Dermis blood vessel endothelial cell (primary cell): ENCODE data around the gene ARFGEF3. TPM values are rescaled to one million over a fixed set of nuclear protein-coding genes. Genes with fewer than 3 reads are reported as not detected.
"Not testable (repeated sequence)": the region's sequence is repeated elsewhere in the genome, so short reads cannot be mapped to it uniquely, and the experiment has no call there.

ENCODE experiments used
- DNase-seq: peaks from one replicate; pipeline ENCODE4 v3.0.0; 2010
- total RNA-seq: library from RNA; depleted of rRNA; stranded (reverse); fragments of >200 nt; gene quantifications from 2 replicates; pipeline ENCODE4 v1.2.3, GENCODE V29; 2014

Gene ARFGEF3
- total RNA-seq, 1 donor from 2014 or later, result 2.0 TPM

DNA sequence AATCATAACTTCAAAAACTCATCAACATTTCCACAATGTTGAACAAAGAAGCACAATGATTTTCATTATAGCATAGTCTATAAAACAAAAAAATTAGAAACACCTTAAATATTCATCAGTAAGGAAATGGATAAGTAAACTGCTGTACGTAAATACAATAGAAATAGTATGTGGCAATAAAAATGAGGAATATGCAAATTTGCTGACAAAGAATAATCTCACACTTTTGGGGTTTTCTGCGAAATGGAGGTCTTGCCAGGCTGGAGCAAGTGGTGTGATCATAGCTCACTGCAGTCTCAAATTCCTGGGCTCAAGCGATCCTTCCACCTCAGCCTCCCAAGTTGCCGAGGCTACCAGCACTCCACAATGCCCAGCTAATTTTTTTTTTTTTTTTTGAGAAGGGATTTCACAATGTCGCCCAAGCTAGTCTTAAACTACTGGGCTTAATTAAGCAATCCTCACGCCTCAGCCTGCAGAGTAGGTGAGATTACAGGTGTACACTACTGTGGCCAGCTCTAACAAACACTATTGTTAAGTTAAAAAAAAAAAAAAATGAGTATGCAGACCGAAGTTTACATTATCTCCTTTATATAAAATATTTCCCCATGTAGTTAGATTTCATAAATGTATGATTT lies 157.1 kb downstream of the ARFGEF3 start:
- no peak for DNase-seq

DNA sequence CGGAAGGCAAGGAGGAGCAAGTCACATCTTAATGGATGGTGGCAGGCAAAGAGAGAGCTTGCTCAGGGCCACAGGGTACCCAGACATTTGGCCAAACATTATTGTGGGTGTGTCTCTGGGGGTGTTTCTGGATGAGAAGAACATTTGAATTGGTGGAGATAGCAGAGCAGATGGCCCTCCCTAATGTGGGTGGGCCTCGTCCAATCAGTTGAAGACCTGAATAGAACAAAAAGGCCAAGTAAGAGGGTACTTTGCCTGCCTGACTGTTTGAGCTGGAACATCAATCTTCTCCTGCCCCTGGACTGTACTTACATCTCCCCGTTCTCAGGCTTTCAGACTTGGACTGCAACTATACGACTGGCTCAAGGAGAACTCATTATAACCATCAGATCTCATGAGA lies 160.2 kb downstream of the ARFGEF3 start:
- DNase-seq, result no peak

DNA sequence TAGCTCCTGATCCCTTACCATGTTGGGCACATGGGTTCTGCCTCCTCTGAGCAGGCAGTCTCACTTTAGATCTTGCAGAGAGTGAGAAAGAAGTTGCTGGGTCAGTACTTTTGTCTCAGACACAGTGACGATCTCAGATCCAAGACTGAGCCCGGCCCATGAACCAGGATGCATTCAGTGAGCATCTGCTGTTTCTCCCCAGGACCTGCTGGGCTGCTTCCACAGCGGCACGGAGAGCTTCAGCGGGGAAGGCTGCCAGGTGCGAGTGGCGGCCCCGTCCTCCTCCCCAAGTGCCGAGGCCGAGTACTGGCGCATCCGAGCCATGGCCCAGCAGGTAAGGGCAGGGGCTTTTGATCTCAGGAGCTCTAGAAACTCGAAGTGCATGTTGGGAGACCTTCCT lies 162.1 kb downstream of the ARFGEF3 start:
- DNase-seq, result no peak

DNA sequence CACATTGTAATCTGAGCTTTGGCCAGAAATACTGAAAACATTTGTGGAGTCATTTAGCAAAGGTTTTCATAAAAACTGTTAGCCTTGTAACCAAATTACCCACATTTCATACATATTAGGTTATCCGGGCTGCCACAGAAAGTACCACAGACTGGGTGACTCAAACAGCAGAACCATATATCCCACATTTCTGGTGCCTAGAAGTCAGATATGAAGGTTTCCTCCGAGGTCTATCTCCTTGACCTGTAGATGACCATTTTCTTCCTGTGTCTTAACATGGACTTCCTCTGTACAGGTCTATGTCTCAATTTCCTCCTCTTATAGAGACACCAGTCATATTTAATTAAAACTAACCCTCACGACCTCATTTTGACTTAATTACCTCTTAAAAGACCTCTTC lies 166.5 kb downstream of the ARFGEF3 start:
- no peak for DNase-seq

DNA sequence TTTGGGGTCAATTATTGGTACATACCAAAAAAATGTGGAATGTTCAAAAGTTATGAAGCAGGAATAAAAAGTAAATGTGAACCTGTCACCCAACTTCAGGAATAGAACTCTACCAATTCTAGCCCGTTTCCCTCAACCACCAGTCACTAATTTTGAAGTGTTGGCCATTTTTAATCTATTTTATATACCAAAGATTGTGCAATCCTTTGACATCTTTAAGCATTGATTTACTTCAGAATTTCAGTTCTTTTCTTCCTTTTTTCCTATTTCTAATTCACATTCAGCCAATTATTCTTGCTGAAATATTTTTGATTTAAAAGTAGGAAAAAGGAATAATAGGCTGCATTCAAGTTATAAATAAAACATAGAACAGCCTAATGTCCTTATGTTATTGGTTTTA lies 169.0 kb downstream of the ARFGEF3 start:
- no peak for DNase-seq

DNA sequence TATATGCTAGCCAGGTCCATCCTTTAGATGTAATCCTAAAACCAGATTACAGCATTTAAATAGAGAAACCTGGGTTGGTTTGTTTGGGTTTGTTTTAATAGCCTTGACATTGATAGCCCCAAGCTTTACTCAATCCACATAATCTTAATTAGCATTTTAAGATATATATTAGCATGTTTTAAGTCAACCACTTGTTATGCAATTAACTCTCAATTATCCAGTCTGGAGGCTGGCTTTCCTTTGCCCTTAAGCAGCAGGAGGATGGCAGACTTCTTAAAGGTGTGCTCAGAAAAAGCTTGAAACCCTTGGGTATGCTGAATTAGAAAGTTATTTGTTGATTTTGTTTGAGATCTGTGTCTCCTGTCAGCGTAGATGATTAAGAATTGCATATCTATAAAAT lies 169.7 kb downstream of the ARFGEF3 start:
- no peak for DNase-seq

DNA sequence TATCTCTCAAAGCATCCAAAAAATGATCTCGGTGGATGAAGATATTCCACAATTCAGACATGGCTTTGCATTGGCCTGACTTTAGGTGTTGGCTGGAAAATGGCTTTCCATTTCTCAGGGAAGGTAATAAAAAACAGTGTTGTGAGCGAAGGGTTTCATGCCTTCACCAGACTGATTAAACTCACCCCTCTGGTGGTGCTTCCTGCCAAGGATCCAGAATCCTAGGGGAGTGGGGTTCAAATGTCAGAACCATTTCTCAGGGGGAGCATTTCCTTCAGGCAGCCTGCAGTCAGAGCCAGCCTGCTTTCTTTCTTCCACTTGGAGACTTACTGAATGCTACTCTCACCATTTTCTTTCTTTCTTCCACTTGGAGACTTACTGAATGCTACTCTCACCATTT lies 170.2 kb downstream of the ARFGEF3 start:
- no peak for DNase-seq

DNA sequence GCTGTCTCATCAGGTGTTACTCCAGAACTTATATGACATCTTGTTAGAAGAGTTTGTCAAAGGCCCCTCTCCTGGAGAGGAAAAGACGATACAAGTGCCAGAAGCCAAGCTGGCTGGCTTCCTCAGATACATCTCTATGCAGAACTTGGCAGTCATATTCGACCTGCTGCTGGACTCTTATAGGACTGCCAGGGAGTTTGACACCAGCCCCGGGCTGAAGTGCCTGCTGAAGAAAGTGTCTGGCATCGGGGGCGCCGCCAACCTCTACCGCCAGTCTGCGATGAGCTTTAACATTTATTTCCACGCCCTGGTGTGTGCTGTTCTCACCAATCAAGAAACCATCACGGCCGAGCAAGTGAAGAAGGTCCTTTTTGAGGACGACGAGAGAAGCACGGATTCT lies 172.3 kb downstream of the ARFGEF3 start:
- no peak for DNase-seq

DNA sequence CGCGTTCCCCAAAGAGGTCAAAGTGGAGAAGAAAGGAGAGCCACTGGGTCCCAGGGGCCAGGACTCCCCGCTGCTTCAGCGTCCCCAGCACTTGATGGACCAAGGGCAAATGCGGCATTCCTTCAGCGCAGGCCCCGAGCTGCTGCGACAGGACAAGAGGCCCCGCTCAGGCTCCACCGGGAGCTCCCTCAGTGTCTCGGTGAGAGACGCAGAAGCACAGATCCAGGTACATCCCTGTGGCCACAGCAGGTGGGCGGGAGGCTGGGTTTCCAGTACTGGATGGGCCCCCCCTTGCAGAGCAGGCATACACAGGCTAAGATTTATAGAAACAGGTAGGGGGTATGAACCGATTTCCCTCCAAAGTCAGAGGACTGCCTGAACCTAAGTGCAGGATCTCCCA lies 173.2 kb downstream of the ARFGEF3 start:
- no peak for DNase-seq

DNA sequence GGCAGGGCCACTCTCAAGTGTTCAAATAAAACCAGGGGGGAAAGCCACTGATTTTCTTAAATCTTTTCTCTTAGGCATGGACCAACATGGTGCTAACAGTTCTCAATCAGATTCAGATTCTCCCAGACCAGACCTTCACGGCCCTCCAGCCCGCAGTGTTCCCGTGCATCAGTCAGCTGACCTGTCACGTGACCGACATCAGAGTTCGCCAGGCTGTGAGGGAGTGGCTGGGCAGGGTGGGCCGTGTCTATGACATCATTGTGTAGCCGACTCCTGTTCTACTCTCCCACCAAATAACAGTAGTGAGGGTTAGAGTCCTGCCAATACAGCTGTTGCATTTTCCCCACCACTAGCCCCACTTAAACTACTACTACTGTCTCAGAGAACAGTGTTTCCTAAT lies 174.5 kb downstream of the ARFGEF3 start:
- DNase-seq, result no peak

DNA sequence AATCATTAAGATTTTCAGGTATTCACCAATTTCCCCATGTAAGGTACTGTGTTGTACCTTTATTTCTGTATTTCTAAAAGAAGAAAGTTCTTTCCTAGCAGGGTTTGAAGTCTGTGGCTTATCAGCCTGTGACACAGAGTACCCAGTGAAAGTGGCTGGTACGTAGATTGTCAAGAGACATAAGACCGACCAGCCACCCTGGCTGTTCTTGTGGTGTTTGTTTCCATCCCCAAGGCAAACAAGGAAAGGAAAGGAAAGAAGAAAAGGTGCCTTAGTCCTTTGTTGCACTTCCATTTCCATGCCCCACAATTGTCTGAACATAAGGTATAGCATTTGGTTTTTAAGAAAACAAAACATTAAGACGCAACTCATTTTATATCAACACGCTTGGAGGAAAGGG lies 175.3 kb downstream of the ARFGEF3 start:
- no peak for DNase-seq

DNA sequence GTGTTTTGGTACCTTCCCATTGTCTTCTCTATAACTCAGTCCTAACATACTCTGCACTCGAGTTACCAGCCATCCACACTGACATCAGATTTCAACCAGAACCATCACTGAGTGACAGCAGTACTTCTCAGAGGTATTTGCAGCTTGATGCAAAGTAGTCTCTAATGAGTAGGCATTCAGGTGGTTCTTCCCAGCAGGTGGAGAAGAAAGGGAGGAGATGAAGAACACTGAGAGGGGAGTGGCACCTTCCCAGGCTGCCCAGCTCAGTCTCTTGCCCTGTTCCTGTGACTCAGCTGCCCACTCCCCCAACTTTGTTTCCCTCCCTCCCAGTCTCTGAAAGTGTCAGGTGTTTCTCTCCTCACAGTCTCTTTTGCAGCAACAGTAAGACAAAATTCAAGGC lies 177.3 kb downstream of the ARFGEF3 start:
- DNase-seq, result no peak

DNA sequence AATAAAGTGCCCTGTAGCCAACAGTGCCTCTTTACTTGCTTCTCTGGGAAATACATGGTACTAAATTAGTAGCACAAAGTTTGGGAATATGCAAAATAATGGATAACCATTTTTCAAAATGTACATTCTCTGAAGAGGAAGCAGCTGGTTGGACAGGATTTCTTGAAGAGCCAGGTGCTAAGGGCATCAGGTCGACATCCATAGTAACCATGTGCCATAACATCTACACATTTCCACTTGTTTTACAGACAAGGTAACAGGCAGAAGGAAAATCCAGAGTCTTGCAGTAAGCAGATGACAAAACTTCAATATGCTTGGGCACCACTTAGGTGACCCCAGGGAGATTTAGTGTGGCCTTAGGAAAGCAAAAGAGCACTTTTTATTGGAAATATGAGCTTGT lies 179.4 kb downstream of the ARFGEF3 start:
- peak; percentile 50 for DNase-seq

DNA sequence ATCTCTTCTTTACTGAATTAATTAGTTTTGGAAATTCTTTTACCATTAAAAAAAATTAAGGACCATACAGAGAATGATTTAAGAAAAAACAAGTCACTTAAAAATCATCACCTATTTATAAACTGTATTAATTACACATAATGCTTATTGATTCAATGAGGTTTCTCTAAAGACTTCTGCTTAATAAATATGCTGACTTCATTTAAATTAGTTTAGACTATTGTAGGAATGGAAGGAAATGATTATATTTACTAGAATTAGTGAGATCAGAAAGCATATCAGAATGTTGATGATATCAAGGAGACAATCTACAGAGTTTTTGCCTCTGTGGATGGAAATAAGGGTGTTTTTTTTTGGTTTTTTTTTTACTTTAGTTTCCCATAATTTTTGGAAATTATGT lies 181.4 kb downstream of the ARFGEF3 start:
- no peak for DNase-seq

DNA sequence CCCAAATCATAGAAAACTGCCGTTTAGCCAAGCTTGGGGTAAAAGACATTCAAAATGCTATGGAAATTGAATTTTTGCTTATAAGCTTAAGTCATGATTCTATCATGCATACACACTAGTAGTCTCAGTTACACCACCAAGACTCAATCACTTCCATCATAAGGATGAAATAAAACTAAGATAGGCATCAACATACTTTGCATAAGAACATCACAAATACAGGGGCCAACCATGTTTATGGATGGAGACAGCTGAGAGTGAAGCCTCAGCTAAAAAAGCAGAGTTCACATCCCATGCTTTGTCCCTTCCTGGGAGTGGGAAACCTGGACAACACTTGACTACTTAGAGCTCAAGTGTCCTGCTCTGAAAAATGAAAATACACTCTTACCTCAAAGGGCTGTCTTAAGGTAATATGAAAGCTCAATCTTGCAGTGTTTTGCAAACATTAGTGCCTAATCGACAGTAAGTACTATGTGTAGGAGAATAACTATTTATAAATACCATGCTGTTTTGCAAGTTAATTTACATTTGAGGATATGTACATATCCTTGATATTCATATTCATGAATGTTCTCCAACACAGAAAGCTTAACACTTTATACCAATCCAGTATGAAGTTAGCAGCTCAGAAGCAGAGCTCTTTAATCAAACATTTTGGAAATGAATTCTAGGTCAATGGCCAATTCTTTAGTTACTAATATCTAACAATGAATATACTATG lies 184.0 kb downstream of the ARFGEF3 start:
- no peak for DNase-seq

DNA sequence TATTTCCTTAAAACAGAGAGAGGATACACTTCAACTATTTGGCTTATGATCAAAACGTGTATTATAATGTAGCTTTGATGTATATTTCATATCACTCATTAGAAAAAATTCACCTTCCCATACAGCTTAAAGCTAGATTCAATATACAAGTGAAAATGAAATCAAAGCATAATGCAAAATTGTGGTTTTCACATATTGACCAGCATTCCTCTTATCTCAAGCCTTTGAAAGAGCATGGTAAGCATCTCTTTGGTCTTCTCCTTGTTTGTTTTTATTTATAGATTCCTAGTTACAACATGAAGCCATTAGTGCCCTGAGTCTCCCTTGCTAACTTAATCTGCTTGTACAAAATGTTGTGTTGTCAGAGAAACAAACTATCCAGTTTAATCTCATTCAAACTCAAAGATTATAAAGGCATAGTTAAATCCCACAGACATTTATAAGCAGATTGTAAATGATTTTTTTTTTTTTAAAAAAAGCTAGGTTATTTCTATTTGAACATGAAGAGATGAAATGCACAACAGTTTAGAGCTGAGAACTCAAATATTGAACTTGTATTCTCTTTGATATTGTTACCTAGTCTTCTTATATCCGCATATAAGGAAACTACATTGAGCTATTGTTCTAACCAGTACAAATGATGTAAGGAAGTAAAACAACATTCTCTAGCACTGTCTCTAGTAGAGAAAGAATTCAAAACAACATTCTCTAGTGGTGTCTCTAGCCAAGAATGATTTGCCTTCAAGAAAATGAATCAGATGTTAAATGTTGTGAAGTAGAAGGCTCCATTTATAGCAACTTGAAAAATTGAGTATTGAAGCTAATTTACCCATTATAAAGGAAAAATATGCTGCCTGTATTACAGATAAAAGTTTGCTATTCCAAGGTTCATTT lies 184.8 kb downstream of the ARFGEF3 start:
- DNase-seq, result peak; percentile 44

DNA sequence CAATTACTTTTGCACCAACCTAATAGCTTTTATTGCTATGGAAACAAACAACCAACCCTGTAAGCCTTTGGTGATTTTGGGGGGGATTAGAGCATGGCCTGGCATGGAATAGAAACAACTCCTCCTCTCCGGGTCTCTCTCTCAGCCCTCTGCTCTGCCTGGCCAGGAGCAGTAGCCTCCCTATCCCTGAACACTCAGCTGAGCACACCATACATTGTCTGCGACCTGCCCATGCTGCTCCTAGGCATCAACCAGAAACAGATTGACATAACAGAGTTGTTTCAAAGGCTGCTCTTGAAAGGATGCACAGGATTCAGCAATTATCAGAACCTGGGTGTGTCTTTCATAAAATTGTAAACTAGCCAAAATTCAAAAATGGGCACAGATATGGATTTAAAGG lies 186.1 kb downstream of the ARFGEF3 start:
- DNase-seq, result no peak

DNA sequence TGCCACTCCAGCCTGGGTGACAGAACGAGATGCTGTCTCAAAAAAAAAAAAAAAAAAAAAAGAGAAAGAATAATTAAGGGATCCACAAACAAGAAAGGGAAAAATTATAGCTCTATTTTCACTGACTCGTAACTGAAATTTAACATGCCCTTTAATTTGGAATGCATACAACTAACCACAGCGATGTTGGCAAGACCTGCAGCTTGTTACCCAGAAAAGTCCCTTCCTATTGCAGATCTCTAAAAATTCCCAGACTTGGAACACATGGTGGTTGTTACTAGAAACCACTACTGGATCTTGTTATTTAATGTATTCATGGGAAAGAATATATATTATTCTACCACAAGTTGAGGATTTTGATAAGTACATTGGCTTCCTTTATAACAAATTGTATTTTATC lies 188.2 kb downstream of the ARFGEF3 start:
- DNase-seq, result no peak

DNA sequence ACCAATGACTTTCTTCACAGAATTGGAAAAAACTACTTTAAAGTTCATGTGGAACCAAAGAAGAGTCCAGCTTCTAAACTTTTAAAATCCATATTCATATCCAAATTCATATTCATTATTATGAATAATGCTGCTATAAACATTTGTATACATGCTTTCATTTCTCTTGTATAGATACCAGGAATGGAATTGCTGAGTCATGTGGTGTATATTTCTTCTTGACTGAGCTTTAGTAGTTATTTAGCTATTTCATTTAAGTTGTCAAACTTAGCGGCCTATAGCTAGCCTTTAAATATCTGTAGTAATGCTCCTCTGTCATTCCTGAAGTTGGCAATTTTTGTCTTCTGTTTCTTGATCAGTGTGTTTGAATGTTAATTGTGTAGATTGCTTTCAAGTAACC lies 196.2 kb downstream of the ARFGEF3 start:
- DNase-seq, result no peak

DNA sequence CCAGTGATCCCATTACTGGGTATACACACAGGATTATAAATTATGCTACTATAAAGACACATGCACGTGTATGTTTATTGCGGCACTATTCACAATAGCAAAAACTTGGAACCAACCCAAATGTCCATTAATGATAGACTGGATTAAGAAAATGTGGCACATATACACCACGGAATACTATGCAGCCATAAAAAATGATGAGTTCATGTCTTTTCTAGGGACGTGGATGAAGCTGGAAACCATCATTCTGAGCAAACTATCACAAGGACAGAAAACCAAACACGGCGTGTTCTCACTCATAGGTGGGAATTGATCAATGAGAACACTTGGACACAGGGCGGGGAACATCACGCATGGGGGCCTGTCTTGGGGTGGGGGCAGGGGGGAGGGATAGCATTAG lies 206.9 kb downstream of the ARFGEF3 start:
- DNase-seq, result not testable (repeated sequence)

DNA sequence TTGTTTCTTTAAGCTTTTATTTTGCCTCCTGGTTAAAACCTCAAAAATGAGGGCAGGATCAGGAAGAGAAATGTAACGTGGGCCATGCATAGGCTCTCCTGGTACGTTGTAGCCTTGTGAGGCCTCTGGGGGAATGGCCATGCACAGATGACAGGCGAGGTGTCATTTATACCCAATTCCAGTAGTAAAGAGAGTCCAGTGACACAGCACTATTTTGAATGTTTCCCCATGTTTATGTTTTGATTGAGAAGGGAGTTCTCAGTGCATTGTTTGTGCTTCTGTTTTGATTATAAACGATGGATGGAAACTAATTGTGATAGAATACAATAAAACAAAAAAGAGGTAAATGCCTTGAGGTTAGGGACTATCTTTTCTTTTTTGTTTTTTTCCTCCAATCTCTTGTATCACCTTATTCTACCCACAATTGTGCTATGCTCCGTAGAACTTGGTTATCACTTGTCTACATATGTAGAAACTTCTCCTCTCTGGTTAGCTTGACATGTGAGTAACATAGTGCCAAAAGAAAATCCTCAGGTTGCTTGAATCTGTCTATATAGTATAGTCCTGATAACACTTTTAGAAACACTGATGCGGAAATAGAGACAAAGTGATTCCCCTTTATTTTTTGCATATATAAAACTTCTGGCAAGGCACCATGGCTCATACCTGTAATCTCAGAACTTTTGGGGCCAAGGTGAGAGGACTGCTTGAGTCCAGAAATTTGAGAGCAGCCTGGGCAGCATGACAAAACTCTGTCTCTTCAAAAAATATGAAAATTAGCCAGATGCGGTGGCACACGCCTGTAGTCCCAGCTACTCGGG lies 209.1 kb downstream of the ARFGEF3 start:
- DNase-seq, result no peak

DNA sequence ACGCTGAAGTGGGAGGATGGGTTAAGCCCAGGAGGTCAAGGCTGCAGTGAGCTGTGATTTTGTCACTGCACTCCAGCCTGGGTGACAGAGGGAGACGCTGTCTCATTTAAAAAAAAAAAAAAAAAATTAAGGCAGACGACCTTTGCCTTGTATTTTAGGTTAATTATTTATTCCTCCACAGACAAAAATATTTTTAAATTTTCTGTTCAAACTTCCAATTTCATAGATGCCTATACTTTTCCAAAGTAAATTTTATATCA lies 209.6 kb downstream of the ARFGEF3 start:
- DNase-seq, result no peak

DNA sequence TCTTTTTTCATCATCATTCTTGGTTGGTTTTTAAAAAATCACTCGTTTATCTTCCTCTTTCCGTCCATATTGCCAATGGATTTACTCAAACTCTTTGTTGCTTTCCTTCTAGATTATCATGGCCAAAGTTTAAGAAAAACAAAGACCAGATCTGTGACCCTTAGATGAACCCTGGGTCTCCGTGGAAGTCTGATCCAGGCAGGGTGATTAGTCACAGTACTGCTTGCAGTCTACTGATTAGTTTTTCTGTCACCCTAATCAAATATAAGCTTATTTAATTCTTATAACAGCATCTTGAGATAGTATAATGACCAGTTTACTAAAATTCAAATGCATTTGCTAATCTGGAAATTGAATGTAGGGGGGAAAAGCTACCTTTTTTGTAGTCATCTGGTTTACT lies 210.0 kb downstream of the ARFGEF3 start:
- DNase-seq, result peak; percentile 75
